HepG2 (cell line): ENCODE data around the gene WDR81. TPM values are rescaled to one million over a fixed set of nuclear protein-coding genes. Genes with fewer than 3 reads are reported as not detected.

Experiments used
- ATAC-seq: fragments of 200-7000 bp; cut with Tn5 transposase; 3 replicates; pipeline ENCODE4 v1.9.1; 2020; ENCODE audit warnings: mild to moderate bottlenecking, moderate library complexity
- BruUV-seq: library from RNA; stranded (reverse); fragments of 400-500 nt; replicated peaks from 2 replicates; lab custom pipeline; 2021; lab: Mats Ljungman, UMichigan
- CTCF ChIA-PET: fragments of 300-600 bp; formaldehyde crosslinking; extraction: SDS; loops from one replicate; lab custom pipeline; 2021; ENCODE audit warnings: low total read pairs, inconsistent platforms, low intra/inter-chr PET ratio; lab: Yijun Ruan, JAX
- POLR2A ChIA-PET: fragments of 350-600 bp; sonication (Branson Sonifier 250); formaldehyde crosslinking; loops from one replicate; lab custom pipeline; 2020; ENCODE audit warnings: antibody characterized with exemption, inconsistent platforms; lab: Yijun Ruan, JAX
- DNase-seq: peaks from one replicate; pipeline ENCODE4 v3.0.0-alpha.2; 2015; ENCODE audit warnings: low spot score
- FAIRE-seq: peaks from 3 replicates; lab custom pipeline; 2011; peaks lifted over from hg19 to GRCh38; lab: Jason Lieb, UNC
- H2AFZ ChIP-seq: one replicate; pipeline ENCODE4 v1.6.1; 2011; ENCODE audit warnings: low read length, inconsistent platforms
- H3K27ac ChIP-seq: fragments of 300-600 bp; 3 replicates; pipeline ENCODE4 v1.8.0; 2011; ENCODE audit warnings: mixed run types, mild to moderate bottlenecking, mixed read lengths, low read length, inconsistent platforms; ENCODE audit not compliant: insufficient read depth; ENCODE audit errors: extremely low read length
- H3K27me3 ChIP-seq, 2 experiments: fragments of 200-600 bp in 1 of 2; 2 replicates in 1 of 2; 3 replicates in 1 of 2; pipeline versions ENCODE4 v1.6.0 to v1.8.0; 2011; ENCODE audit warnings: low read length in 2 of 2, mild to moderate bottlenecking in 2 of 2, moderate library complexity in 2 of 2, inconsistent platforms in 1 of 2; ENCODE audit not compliant: insufficient read depth in 2 of 2, control insufficient read depth in 1 of 2
- H3K36me3 ChIP-seq, 2 experiments: fragments of 200-600 bp in 1 of 2; replicated peaks in 1 of 2; 2 replicates in 1 of 2; 3 replicates in 1 of 2; pipeline versions ENCODE4 v1.5.1 to v1.8.0; 2011; ENCODE audit warnings: low read length in 2 of 2, inconsistent platforms in 1 of 2; ENCODE audit not compliant: insufficient read depth in 2 of 2, control insufficient read depth in 1 of 2
- H3K4me1 ChIP-seq: 2 replicates; pipeline ENCODE4 v1.5.1; 2012; ENCODE audit warnings: low read length, inconsistent platforms; ENCODE audit not compliant: insufficient read depth
- H3K4me2 ChIP-seq: 2 replicates; pipeline ENCODE4 v1.6.0; 2011; ENCODE audit warnings: low read depth, low read length, inconsistent platforms
- H3K4me3 ChIP-seq, 3 experiments: fragments of 200-600 bp in 1 of 3; sonication (generic), shearing (Covaris generic) in 1 of 3; replicated peaks in 1 of 3; 2 replicates each; pipeline ENCODE4 v1.5.1; 2011 to 2016; ENCODE audit warnings: low read length in 3 of 3, inconsistent platforms in 2 of 3, low read depth in 2 of 3, mild to moderate bottlenecking in 2 of 3, control low read depth in 1 of 3, mixed read lengths in 1 of 3; ENCODE audit not compliant: insufficient read depth in 1 of 3
- H3K79me2 ChIP-seq: one replicate; pipeline ENCODE4 v1.6.1; 2011; ENCODE audit warnings: low read length, inconsistent platforms; ENCODE audit not compliant: insufficient read depth
- H3K9ac ChIP-seq: 2 replicates; pipeline ENCODE4 v1.6.0; 2011; ENCODE audit warnings: mild to moderate bottlenecking, low read depth, low read length, inconsistent platforms; ENCODE audit not compliant: insufficient read depth
- H3K9me3 ChIP-seq: 2 replicates; pipeline ENCODE4 v1.5.1; 2012; ENCODE audit warnings: mild to moderate bottlenecking, low read length
- H4K20me1 ChIP-seq: 2 replicates; pipeline ENCODE4 v1.6.0; 2011; ENCODE audit warnings: inconsistent platforms, mild to moderate bottlenecking, low read length, moderate library complexity; ENCODE audit not compliant: insufficient read depth
- AGO1 ChIP-seq: fragments of 200-400 bp; formaldehyde crosslinking; IDR thresholded peaks from 2 replicates; pipeline ENCODE4 v1.6.1; 2017; ENCODE audit warnings: mild to moderate bottlenecking, low read depth, low read length, moderate library complexity; ENCODE audit not compliant: poor library complexity, severe bottlenecking
- ARID2 ChIP-seq: sonication (generic); formaldehyde crosslinking; IDR thresholded peaks from 2 replicates; pipeline ENCODE4 v1.8.1; 2022; ENCODE audit warnings: mild to moderate bottlenecking, missing genetic modification reagents, borderline replicate concordance
- BRCA1 ChIP-seq: sonication (generic); formaldehyde crosslinking; IDR thresholded peaks from 2 replicates; pipeline ENCODE4 v1.4.0; 2020; ENCODE audit warnings: missing genetic modification reagents
- FOXA1 ChIP-seq, 2 experiments: fragments of 450-650 bp in 1 of 2; sonication (generic) in 1 of 2; formaldehyde crosslinking in 1 of 2; IDR thresholded peaks; 2 replicates each; pipeline versions ENCODE4 v1.4.0 to v1.6.1; 2016 to 2020; ENCODE audit warnings: missing genetic modification reagents in 1 of 2
- KDM2A ChIP-seq: sonication (generic); formaldehyde crosslinking; IDR thresholded peaks from 2 replicates; pipeline ENCODE4 v1.4.0; 2020; ENCODE audit warnings: low read depth, missing genetic modification reagents, borderline replicate concordance
- MAZ ChIP-seq, 2 experiments: sonication (generic) in 1 of 2; formaldehyde crosslinking in 1 of 2; IDR thresholded peaks; 2 replicates each; pipeline versions ENCODE4 v1.5.0 to v1.6.1; 2012 to 2020; ENCODE audit warnings: low read depth in 2 of 2, mild to moderate bottlenecking in 2 of 2, borderline replicate concordance in 1 of 2, improper control_type of control experiment in 1 of 2, low read length in 1 of 2, missing genetic modification reagents in 1 of 2, moderate library complexity in 1 of 2
- MNT ChIP-seq: fragments of 450-650 bp; IDR thresholded peaks from 2 replicates; pipeline ENCODE4 v1.6.1; 2016
- POLR2AphosphoS5 ChIP-seq: IDR thresholded peaks from 2 replicates; pipeline ENCODE4 v1.6.1; 2012; ENCODE audit warnings: low read depth, low read length
- SOX6 ChIP-seq, 2 experiments: fragments of 450-650 bp in 1 of 2; sonication (generic) in 1 of 2; formaldehyde crosslinking in 1 of 2; IDR thresholded peaks; 2 replicates each; pipeline versions ENCODE4 v1.4.0 to v1.6.1; 2017 to 2020; ENCODE audit warnings: antibody characterized with exemption in 1 of 2, mild to moderate bottlenecking in 1 of 2, missing genetic modification reagents in 1 of 2
- ZBTB7A ChIP-seq: sonication (generic); formaldehyde crosslinking; IDR thresholded peaks from 2 replicates; pipeline ENCODE4 v1.8.0; 2022; ENCODE audit warnings: mild to moderate bottlenecking, missing genetic modification reagents
- ZNF574 ChIP-seq: sonication (generic); formaldehyde crosslinking; IDR thresholded peaks from 2 replicates; pipeline ENCODE4 v1.4.0; 2020; ENCODE audit warnings: missing genetic modification reagents
- WGBS: methylation state at CpG from one replicate; pipeline ENCODE4 v1.1.6; 2017; ENCODE audit warnings: low lambda C conversion rate; 5-methylcytosine and 5-hydroxymethylcytosine counted together
- in situ Hi-C: cut with HindIII; loops from 2 replicates; pipeline ENCODE4 v1.10.0; 2017; ENCODE audit warnings: low pct_unique_long_range_greater_than_20kb; ENCODE audit not compliant: extremely low pct_ligation_motif_present
- intact Hi-C: fragments of 100-400 bp; cut with micrococcal nuclease; formaldehyde crosslinking; loops from one replicate; pipeline ENCODE4 v1.10.0; 2022; ENCODE audit not compliant: unreplicated experiment
- polyA plus RNA-seq, 8 experiments: library from polyadenylated mRNA; depleted of rRNA in 3 of 8; stranded (reverse) in 7 of 8; unstranded in 1 of 8; fragments of >200 nt; fragmentation: Illumina TruSeq in 4 of 8; extraction: Trizol in 4 of 8; gene quantifications; 2 replicates each; pipeline versions ENCODE4 v1.2.1 to v1.2.3, GENCODE V29; 2011 to 2016; ENCODE audit warnings: low read depth in 4 of 8, missing spikeins in 1 of 8, mixed read lengths in 1 of 8; ENCODE audit not compliant: insufficient read depth in 1 of 8
- total RNA-seq, 5 experiments: library from RNA; depleted of rRNA; stranded (reverse); fragments of >200 nt; fragmentation: Illumina TruSeq; extraction: Trizol; gene quantifications; 2 replicates each; pipeline ENCODE4 v1.2.3, GENCODE V29; 2016; ENCODE audit warnings: low read depth in 1 of 5
- TF ChIP-seq, protein P1 (sequence below): sonication (generic); formaldehyde crosslinking; IDR thresholded peaks from 2 replicates; pipeline ENCODE4 v1.4.0; 2020; ENCODE audit warnings: missing genetic modification reagents

The WDR81 gene
- total and polyA plus RNA-seq, 2 of the 13 experiments (the other 11 are each of a cell fraction or from before 2014, with no cell fraction given): 9.1 to 16.7 TPM

GRCh38 chr17:1755827-1756262 lies 31.3 kb downstream of the WDR81 start:
- H3K79me2 ChIP-seq: no peaks in the 10 kb centered on the region
- peaks cover 12% of the 10 kb centered on the region; the same call in 1 of the 2 replicates for H4K20me1 ChIP-seq
- no peak overlapping the region for H3K9ac ChIP-seq
- peak overlapping the region; percentile 43; the same call in 1 of the 2 replicates for H3K4me2 ChIP-seq
- H3K36me3 ChIP-seq: peaks cover 0 to 8% of the 10 kb centered on the region in 2 experiments; a peak in 2 of 5 replicates
- TF ChIP-seq POLR2AphosphoS5 (no peak), ZBTB7A (CRISPR knock-in tag) (0 out of 2 replicates have a peak, but pooled peaks have one; percentile 38), MNT (peak; percentile 50), ARID2 (no peak), SOX6 (IDR thresholded peaks at IDR 0.05) (no peak), SOX6 (CRISPR knock-in tag; IDR thresholded peaks at IDR 0.05) (0 out of 2 replicates have a peak, but pooled peaks have one; percentile 11), MAZ (IDR thresholded peaks at IDR 0.05; ENCODE audit: borderline replicate concordance, low read depth, low read length) (no peak), MAZ (CRISPR knock-in tag; IDR thresholded peaks at IDR 0.05; ENCODE audit: low read depth) (0 out of 2 replicates have a peak, but pooled peaks have one; percentile 18), ZNF574 (0 out of 2 replicates have a peak, but pooled peaks have one; percentile 19), BRCA1 (CRISPR knock-in tag) (no peak), KDM2A (CRISPR knock-in tag) (peak; percentile 45), FOXA1 (IDR thresholded peaks at IDR 0.05) (no peak), FOXA1 (CRISPR knock-in tag; IDR thresholded peaks at IDR 0.05) (peak; percentile 36; the same call in 1 of the 2 replicates), AGO1 (peak; percentile 95)
- TF ChIP-seq, protein P1, sequence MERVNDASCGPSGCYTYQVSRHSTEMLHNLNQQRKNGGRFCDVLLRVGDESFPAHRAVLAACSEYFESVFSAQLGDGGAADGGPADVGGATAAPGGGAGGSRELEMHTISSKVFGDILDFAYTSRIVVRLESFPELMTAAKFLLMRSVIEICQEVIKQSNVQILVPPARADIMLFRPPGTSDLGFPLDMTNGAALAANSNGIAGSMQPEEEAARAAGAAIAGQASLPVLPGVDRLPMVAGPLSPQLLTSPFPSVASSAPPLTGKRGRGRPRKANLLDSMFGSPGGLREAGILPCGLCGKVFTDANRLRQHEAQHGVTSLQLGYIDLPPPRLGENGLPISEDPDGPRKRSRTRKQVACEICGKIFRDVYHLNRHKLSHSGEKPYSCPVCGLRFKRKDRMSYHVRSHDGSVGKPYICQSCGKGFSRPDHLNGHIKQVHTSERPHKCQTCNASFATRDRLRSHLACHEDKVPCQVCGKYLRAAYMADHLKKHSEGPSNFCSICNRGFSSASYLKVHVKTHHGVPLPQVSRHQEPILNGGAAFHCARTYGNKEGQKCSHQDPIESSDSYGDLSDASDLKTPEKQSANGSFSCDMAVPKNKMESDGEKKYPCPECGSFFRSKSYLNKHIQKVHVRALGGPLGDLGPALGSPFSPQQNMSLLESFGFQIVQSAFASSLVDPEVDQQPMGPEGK: peak; percentile 10; the same call in 1 of the 2 replicates
- H3K4me1 ChIP-seq: peaks cover 46% of the 10 kb centered on the region
- H3K4me3 ChIP-seq: no peak overlapping the region
- 46% methylated on average over 16 of the region's 17 CpGs for WGBS
- peak overlapping the region; percentile 25 for H3K27ac ChIP-seq
- H3K9me3 ChIP-seq: no peaks in the 10 kb centered on the region
- ATAC-seq (peak; percentile 36), FAIRE-seq (no peak), DNase-seq (no peak)
- in situ Hi-C loops: no loop called here
- no peaks in the 10 kb centered on the region for H3K27me3 ChIP-seq
- no peak overlapping the region for H2AFZ ChIP-seq
- ChIA-PET POLR2A (interaction anchor here (1.0 to 16.4 kb wide), 8 partner anchors 7 to 34 kb away, joined by 3 to 299 read pairs (median 53); partner anchors contain the start of genes SERPINF1, SERPINF2 and WDR81), CTCF (no interaction called here)
- intact Hi-C loops: no loop called here
- BruUV-seq: no TSS peak
